Body of pancreas (tissue), 4 donors: ENCODE results near the gene NME2.
"Not testable (repeated sequence)": the region's sequence is repeated elsewhere in the genome, so short reads cannot be mapped to it uniquely, and the experiment has no call there.

Source experiments
- POLR2A ChIP-seq, 3 donors: fragments of 450-650 bp; IDR thresholded peaks; one replicate each; pipeline ENCODE4 v1.6.1; 2016; ENCODE audit warnings: antibody characterized with exemption in 3 of 3, mild to moderate bottlenecking in 2 of 3
- TF ChIP-seq, protein P1 (sequence below), 7 experiments: fragments of 450-650 bp in 4 of 7; fragments of 200-600 bp in 3 of 7; sonication (generic) in 3 of 7; IDR thresholded peaks; one replicate each; pipeline ENCODE4 v1.5.1; 2016 to 2019; ENCODE audit warnings: antibody characterized with exemption in 7 of 7

DNA sequence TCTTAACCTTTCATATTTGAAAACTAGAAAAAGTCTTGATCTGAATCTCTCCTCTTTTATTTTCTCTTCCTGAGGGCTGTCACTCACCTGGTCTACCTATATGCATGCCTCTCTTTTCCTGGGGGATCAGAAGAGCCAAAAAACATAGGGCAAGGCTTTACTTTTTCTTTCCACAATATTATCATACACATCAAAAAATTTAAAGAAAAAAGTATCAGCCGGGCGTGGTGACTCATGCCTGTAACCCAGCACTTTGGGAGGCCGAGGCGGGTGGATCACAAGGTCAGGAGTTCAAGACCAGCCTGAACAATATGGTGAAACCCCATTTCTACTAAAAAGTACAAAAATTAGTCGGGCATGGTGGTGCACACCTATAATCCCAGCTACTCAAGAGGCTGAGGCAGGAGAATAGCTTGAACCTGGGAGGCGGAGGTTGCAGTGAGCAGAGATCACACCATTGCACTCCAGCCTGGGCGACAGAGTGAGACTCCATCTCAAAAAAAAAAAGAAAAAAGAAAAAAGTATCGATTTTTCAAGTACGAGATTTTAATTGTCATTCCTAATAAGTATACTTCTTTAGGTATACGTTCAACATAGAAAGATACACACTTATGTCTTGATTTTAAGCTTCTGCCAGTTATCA lies 43.6 kb upstream of the NME2 start:
- TF ChIP-seq POLR2A (IDR thresholded peaks at IDR 0.05), result not testable (repeated sequence)
- TF ChIP-seq, protein P1, sequence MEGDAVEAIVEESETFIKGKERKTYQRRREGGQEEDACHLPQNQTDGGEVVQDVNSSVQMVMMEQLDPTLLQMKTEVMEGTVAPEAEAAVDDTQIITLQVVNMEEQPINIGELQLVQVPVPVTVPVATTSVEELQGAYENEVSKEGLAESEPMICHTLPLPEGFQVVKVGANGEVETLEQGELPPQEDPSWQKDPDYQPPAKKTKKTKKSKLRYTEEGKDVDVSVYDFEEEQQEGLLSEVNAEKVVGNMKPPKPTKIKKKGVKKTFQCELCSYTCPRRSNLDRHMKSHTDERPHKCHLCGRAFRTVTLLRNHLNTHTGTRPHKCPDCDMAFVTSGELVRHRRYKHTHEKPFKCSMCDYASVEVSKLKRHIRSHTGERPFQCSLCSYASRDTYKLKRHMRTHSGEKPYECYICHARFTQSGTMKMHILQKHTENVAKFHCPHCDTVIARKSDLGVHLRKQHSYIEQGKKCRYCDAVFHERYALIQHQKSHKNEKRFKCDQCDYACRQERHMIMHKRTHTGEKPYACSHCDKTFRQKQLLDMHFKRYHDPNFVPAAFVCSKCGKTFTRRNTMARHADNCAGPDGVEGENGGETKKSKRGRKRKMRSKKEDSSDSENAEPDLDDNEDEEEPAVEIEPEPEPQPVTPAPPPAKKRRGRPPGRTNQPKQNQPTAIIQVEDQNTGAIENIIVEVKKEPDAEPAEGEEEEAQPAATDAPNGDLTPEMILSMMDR (IDR thresholded peaks at IDR 0.05), result not testable (repeated sequence)
